Measurements from ENCODE around the gene EXOSC5.

EXOSC5 gene

DNA sequence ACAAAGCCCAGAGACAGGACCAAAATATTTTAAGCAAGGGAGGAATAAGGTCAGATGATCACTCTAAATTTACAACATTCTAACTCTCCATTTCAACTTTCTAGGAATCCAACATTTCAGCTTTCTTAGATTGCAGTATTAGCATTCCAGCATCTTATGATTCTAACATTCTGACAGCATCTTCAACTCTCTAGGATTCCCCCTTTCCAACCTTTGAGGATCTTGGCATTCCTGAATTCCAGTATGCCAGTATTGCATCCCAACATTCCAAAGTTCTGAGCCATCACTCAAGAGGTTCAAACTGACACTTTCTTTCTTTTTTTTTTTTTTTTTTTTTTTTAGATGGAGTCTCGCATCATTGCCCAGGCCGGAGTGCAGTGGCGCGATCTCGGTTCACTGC is 57.2 kb downstream of the EXOSC5 start:
- DNase-seq = no peak

All from DMS153 (cell line).